C4-2B (cell line): ENCODE results near the gene ALAS1.

Experiments used
- ZFX ChIP-seq: fragments of 450-650 bp; IDR thresholded peaks from 2 replicates; pipeline ENCODE4 v1.6.1; 2017
- TF ChIP-seq, protein P1 (sequence below): fragments of 450-650 bp; conservative IDR thresholded peaks from 2 replicates; pipeline ENCODE4 v1.5.1; 2017; ENCODE audit warnings: mild to moderate bottlenecking

GRCh38 chr3:52182196-52182595 is 15.8 kb upstream of the ALAS1 start:
- TF ChIP-seq, protein P1, sequence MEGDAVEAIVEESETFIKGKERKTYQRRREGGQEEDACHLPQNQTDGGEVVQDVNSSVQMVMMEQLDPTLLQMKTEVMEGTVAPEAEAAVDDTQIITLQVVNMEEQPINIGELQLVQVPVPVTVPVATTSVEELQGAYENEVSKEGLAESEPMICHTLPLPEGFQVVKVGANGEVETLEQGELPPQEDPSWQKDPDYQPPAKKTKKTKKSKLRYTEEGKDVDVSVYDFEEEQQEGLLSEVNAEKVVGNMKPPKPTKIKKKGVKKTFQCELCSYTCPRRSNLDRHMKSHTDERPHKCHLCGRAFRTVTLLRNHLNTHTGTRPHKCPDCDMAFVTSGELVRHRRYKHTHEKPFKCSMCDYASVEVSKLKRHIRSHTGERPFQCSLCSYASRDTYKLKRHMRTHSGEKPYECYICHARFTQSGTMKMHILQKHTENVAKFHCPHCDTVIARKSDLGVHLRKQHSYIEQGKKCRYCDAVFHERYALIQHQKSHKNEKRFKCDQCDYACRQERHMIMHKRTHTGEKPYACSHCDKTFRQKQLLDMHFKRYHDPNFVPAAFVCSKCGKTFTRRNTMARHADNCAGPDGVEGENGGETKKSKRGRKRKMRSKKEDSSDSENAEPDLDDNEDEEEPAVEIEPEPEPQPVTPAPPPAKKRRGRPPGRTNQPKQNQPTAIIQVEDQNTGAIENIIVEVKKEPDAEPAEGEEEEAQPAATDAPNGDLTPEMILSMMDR: no peak
- TF ChIP-seq ZFX: no peak
